B cell (primary cell): ENCODE data around the gene PCNX4. TPM values are rescaled to one million over a fixed set of nuclear protein-coding genes. Genes with fewer than 3 reads are reported as not detected.

Source experiments
- ATAC-seq: fragments of 200-7000 bp; cut with Tn5 transposase; one replicate; pipeline ENCODE4 v1.10.0; 2021; ENCODE audit warnings: low read depth, mild to moderate bottlenecking, moderate number of reproducible peaks, moderate library complexity
- CTCF ChIA-PET: fragments of 350-600 bp; sonication (Branson Sonifier 250); formaldehyde crosslinking; loops from one replicate; lab custom pipeline; 2021; ENCODE audit warnings: antibody characterized with exemption, inconsistent platforms; lab: Charles Lee
- POLR2A ChIA-PET: fragments of 350-600 bp; sonication (Branson Sonifier 250); formaldehyde crosslinking; loops from one replicate; lab custom pipeline; 2021; ENCODE audit warnings: antibody characterized with exemption; lab: Charles Lee
- DNase-seq: peaks from one replicate; pipeline ENCODE4 v3.0.0; 2013
- H2AFZ ChIP-seq: 2 replicates; pipeline ENCODE4 v1.6.1; 2012; ENCODE audit warnings: mild to moderate bottlenecking, low read depth, low read length; ENCODE audit not compliant: insufficient read depth, poor library complexity, severe bottlenecking
- H3K27ac ChIP-seq, 2 donors: 1 replicate in 1 of 2; 2 replicates in 1 of 2; pipeline ENCODE4 v1.5.1; 2012 to 2013; ENCODE audit warnings: low read length in 2 of 2, mild to moderate bottlenecking in 2 of 2, moderate library complexity in 1 of 2
- H3K27me3 ChIP-seq, 4 experiments: fragments of 200-600 bp in 1 of 4; sonication (generic) in 1 of 4; replicated peaks in 1 of 4; 1 replicate in 2 of 4; 2 replicates in 2 of 4; pipeline versions ENCODE4 v1.6.1 to v1.7.0; 2013 to 2016; ENCODE audit warnings: low read length in 3 of 4, mild to moderate bottlenecking in 2 of 4, mixed read lengths in 1 of 4, moderate library complexity in 1 of 4; ENCODE audit not compliant: insufficient read depth in 4 of 4, control insufficient read depth in 3 of 4; ENCODE audit errors: control extremely low read depth in 1 of 4
- H3K36me3 ChIP-seq, 2 experiments: replicated peaks in 1 of 2; 1 replicate in 1 of 2; 2 replicates in 1 of 2; pipeline versions ENCODE4 v1.6.1 to v1.7.1; 2013; ENCODE audit warnings: low read length in 1 of 2; ENCODE audit not compliant: insufficient read depth in 2 of 2, control insufficient read depth in 1 of 2; ENCODE audit errors: control extremely low read depth in 1 of 2, extremely low read depth in 1 of 2
- H3K4me1 ChIP-seq, 2 donors: fragments of 200-600 bp in 1 of 2; sonication (generic) in 1 of 2; 1 replicate in 1 of 2; 2 replicates in 1 of 2; pipeline versions ENCODE4 v1.5.1 to v1.6.1; 2013 to 2017; ENCODE audit warnings: low read length in 2 of 2; ENCODE audit not compliant: control insufficient read depth in 2 of 2, insufficient read depth in 2 of 2
- H3K4me2 ChIP-seq: replicated peaks from 2 replicates; pipeline ENCODE3; 2012; ENCODE audit warnings: mild to moderate bottlenecking, low read depth, low read length; ENCODE audit not compliant: poor library complexity, severe bottlenecking
- H3K4me3 ChIP-seq, 5 experiments: fragments of 200-600 bp in 1 of 5; sonication (generic) in 1 of 5; 1 replicate in 3 of 5; 2 replicates in 2 of 5; pipeline versions ENCODE4 v1.5.1 to v1.7.0; 2011 to 2016; ENCODE audit warnings: low read length in 4 of 5, mild to moderate bottlenecking in 4 of 5, low read depth in 2 of 5, control low read depth in 1 of 5, moderate library complexity in 1 of 5; ENCODE audit not compliant: insufficient read depth in 1 of 5; ENCODE audit errors: control extremely low read depth in 1 of 5, extremely low read depth in 1 of 5
- H3K79me2 ChIP-seq: fragments of 200-600 bp; sonication (generic); one replicate; pipeline ENCODE4 v1.6.0; 2016; ENCODE audit warnings: low read length; ENCODE audit not compliant: control insufficient read depth, insufficient read depth
- H3K9ac ChIP-seq: fragments of 200-600 bp; sonication (generic); 2 replicates; pipeline ENCODE4 v1.6.1; 2017; ENCODE audit warnings: mild to moderate bottlenecking, low read length, moderate library complexity
- H3K9me3 ChIP-seq, 3 donors: one replicate each; pipeline versions ENCODE4 v1.6.1 to v1.7.1; 2013; ENCODE audit warnings: low read length in 2 of 3; ENCODE audit not compliant: control insufficient read depth in 2 of 3, insufficient read depth in 1 of 3; ENCODE audit errors: control extremely low read depth in 1 of 3
- H4K20me1 ChIP-seq: 2 replicates; pipeline ENCODE4 v1.6.0; 2012; ENCODE audit warnings: mild to moderate bottlenecking, low read length; ENCODE audit not compliant: insufficient read depth, control insufficient read depth, poor library complexity, severe bottlenecking
- H3K27ac Mint-ChIP-seq: one replicate; pipeline ENCODE4 v1.8.0; 2021; ENCODE audit warnings: mixed read lengths
- H3K27me3 Mint-ChIP-seq: one replicate; pipeline ENCODE4 v1.8.0; 2021; ENCODE audit warnings: mixed read lengths
- H3K4me1 Mint-ChIP-seq: one replicate; pipeline ENCODE4 v1.8.0; 2021; ENCODE audit warnings: mixed read lengths
- H3K4me3 Mint-ChIP-seq: one replicate; pipeline ENCODE4 v1.8.0; 2021; ENCODE audit warnings: mixed read lengths
- H3K9me3 Mint-ChIP-seq: one replicate; pipeline ENCODE4 v1.8.0; 2022; ENCODE audit warnings: mixed read lengths; ENCODE audit not compliant: insufficient read depth
- CTCF ChIP-seq: fragments of 200-600 bp; IDR thresholded peaks from one replicate; pipeline ENCODE4 v1.8.0; 2022; ENCODE audit warnings: antibody characterized with exemption, mild to moderate bottlenecking
- EZH2 ChIP-seq: IDR thresholded peaks from 2 replicates; pipeline ENCODE4 v1.6.1; 2012; ENCODE audit warnings: borderline replicate concordance, low read depth, mild to moderate bottlenecking, moderate library complexity, low read length; ENCODE audit not compliant: insufficient read depth, poor library complexity, severe bottlenecking
- WGBS: methylation state at CpG from one replicate; pipeline ENCODE4 v1.1.5; 2013; ENCODE audit warnings: missing lambda C conversion rate; ENCODE audit not compliant: insufficient coverage; 5-methylcytosine and 5-hydroxymethylcytosine counted together
- intact Hi-C: fragments of 100-400 bp; cut with micrococcal nuclease; formaldehyde crosslinking; loops from one replicate; pipeline ENCODE4 v1.10.0; 2022
- polyA plus RNA-seq: library from polyadenylated mRNA; depleted of rRNA; stranded (reverse); fragments of >200 nt; gene quantifications from 2 replicates; pipeline ENCODE4 v1.2.3, GENCODE V29; 2012
- total RNA-seq, 2 donors: library from RNA; stranded (reverse); fragments of 120-200 nt in 1 of 2; gene quantifications; 1 replicate in 1 of 2; 2 replicates in 1 of 2; pipeline versions ENCODE4 v1.2.3 to v1.2.4, GENCODE V29; 2013 to 2022

PCNX4 gene
- total and polyA plus RNA-seq, 2 donors (not counting 1 experiment from before 2014, with no cell fraction given), result 17.8 to 53.4 TPM

- WGBS, result 67% methylated on average over 2 of the region's 3 CpGs
- Histone ChIP-seq H3K36me3 (no peaks in the 10 kb centered on the region), H3K27me3 (no peaks in the 10 kb centered on the region), H3K27ac (peak overlapping the region in 1 of 2 donors; percentile 81), H4K20me1 (no peaks in the 10 kb centered on the region), H3K79me2 (no peaks in the 10 kb centered on the region), H3K4me1 (peaks cover 9 to 12% of the 10 kb centered on the region in 2 donors), H3K9ac (no peak overlapping the region), H3K9me3 (peaks cover 0 to 2% (median 2%) of the 10 kb centered on the region in 3 donors), H3K4me3 (no peak overlapping the region), H3K4me2 (peak overlapping the region; percentile 72), H2AFZ (peak overlapping the region; percentile 78)
- H3K27me3 Mint-ChIP-seq, result no peaks in the 10 kb centered on the region
- DNase-seq (peak; percentile 33), ATAC-seq (no peak)
- peaks cover 3% of the 10 kb centered on the region for H3K9me3 Mint-ChIP-seq
- peak overlapping the region; percentile 78 for H3K4me3 Mint-ChIP-seq
- no peak for TF ChIP-seq EZH2
- no peak for TF ChIP-seq CTCF
- ChIA-PET POLR2A (interaction anchor here (0.6 to 1.3 kb wide), 3 partner anchors 18 to 220 kb away, joined by 3 to 4 read pairs (median 4); partner anchors contain the start of gene DHRS7), CTCF (interaction anchor here (0.5 to 9.6 kb wide), 23 partner anchors 11 to 1532 kb away, joined by 3 to 254 read pairs (median 5); partner anchors contain the start of genes DHRS7, PCNX4 and PPM1A)
- intact Hi-C loops, result loop anchor here (5.0 to 10.0 kb wide), 4 partner anchors 152 to 676 kb away; partner anchors contain the start of gene CCDC175
- H3K4me1 Mint-ChIP-seq, result peaks cover 16% of the 10 kb centered on the region
- peak overlapping the region; percentile 60 for H3K27ac Mint-ChIP-seq
Measured at GRCh38 chr14:60183138-60183537, 91.4 kb downstream of the PCNX4 start.

- no peak for DNase-seq
Measured at GRCh38 chr14:60183741-60184140, 92.0 kb downstream of the PCNX4 start.

More at GRCh38 chr14:60183741-60184140, 92.0 kb downstream of the PCNX4 start:
- H3K9ac ChIP-seq, result peak overlapping the region; percentile 70
- no peak for TF ChIP-seq EZH2
- Mint-ChIP-seq H3K27ac (peak overlapping the region; percentile 60), H3K4me1 (peaks cover 16% of the 10 kb centered on the region), H3K27me3 (no peaks in the 10 kb centered on the region), H3K9me3 (peaks cover 3% of the 10 kb centered on the region), H3K4me3 (peak overlapping the region; percentile 78)
- peaks cover 0 to 2% (median 0%) of the 10 kb centered on the region in 3 donors for H3K9me3 ChIP-seq
- no peaks in the 10 kb centered on the region for H4K20me1 ChIP-seq
- H3K4me3 ChIP-seq, result peak overlapping the region; percentile 34 to 83 (median 59)
- H3K4me2 ChIP-seq, result peak overlapping the region; percentile 72
- H3K4me1 ChIP-seq, result peaks cover 9 to 12% of the 10 kb centered on the region in 2 donors
- H3K36me3 ChIP-seq, result no peaks in the 10 kb centered on the region
- H3K27ac ChIP-seq, result peak overlapping the region; percentile 69 to 81
- peak overlapping the region; percentile 78 for H2AFZ ChIP-seq
- no CpG with 5 or more reads among the region's 1 CpG for WGBS
- no peaks in the 10 kb centered on the region for H3K27me3 ChIP-seq
- CTCF ChIA-PET, result interaction anchor here (0.5 to 9.6 kb wide), 31 partner anchors 12 to 1531 kb away, joined by 3 to 254 read pairs (median 5); partner anchors contain the start of genes DHRS7, JKAMP, L3HYPDH and PCNX4
- no peaks in the 10 kb centered on the region for H3K79me2 ChIP-seq
- ATAC-seq, result peak; percentile 40
- intact Hi-C loops, result loop anchor here (1.0 to 10.0 kb wide), 11 partner anchors 18 to 1056 kb away; partner anchors contain the start of genes CCDC175, DHRS7, JKAMP and L3HYPDH
- POLR2A ChIA-PET, result interaction anchor here (1.1 to 1.3 kb wide), 2 partner anchors 18 to 65 kb away, joined by 3 to 4 read pairs; partner anchors contain the start of genes DHRS7 and PPM1A
